NCI-H526 (cell line): ENCODE measurements around the gene TGM1.
"Not testable (repeated sequence)": the region's sequence is repeated elsewhere in the genome, so short reads cannot be mapped to it uniquely, and the experiment has no call there.

Source experiments
- DNase-seq, 2 experiments: peaks; one replicate each; lab custom pipeline; 2025; lab: John Stamatoyannopoulos, UW

Gene TGM1

DNA sequence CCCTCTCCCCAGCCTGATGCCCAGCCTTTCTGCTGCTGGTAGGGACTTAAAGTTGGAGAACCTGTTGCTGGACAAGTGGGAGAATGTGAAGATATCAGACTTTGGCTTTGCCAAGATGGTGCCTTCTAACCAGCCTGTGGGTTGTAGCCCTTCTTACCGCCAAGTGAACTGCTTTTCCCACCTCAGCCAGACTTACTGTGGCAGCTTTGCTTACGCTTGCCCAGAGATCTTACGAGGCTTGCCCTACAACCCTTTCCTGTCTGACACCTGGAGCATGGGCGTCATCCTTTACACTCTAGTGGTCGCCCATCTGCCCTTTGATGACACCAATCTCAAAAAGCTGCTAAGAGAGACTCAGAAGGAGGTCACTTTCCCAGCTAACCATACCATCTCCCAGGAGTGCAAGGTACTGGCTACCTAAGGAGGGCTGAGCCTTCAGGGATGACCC is 55.8 kb downstream of the TGM1 start:
- DNase-seq: no peak

- no peak for DNase-seq
These were observed 56.5 kb downstream of the TGM1 start for GRCh38 chr14:24206260-24207103.

DNA sequence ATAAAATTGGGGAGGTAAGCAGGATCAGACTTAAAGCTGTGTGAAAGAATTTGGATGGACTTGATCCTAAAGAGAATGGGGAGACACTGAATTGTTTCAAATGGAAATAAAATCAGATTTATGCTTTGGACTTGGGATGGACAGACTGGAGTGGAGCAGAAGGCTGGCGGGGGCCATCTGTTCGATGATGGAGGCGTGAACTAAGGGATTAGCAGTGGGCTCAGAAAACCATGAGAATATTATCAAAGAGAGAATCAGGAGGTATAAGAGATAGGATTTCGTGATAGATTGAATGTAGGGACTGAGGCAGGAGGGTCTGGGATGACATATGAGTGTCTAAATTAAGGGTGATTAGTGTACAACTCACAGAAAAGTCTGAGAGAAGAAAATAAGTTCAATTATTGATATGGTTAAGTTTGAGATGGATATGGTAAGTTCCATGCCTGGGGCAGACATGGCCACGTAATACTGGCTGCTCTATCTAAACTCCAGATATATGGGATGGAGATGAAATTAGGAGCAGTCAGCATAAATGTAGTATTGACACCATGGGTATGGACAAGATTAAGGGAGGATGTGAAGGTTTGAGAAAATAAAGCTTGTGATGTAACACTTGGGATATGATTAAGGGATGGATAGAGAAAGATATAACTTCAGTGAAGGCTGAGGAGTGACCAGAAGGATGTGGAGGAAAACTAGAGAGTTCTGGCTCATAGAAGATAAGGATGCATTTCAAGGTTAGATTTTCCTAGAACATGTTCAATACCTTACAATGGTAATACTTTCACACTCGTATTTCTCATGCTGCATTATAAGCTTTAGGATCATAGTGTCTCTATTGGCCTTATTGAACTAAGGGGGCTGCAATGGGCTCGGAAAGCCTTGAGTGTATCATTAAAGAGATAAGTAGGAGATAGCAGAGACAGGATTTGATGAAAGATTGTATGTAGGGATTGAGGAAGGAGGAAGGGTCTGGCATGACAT is 58.5 kb downstream of the TGM1 start:
- no peak for DNase-seq

GRCh38 chr14:24203249-24203886 is 59.6 kb downstream of the TGM1 start:
- not testable (repeated sequence) for DNase-seq

- not testable (repeated sequence) for DNase-seq
These were observed 60.4 kb downstream of the TGM1 start for GRCh38 chr14:24202538-24202937.
